Cardiac fibroblast (primary cell): ENCODE measurements around the gene CD151.
A peak's percentile ranks its signal among the peaks of the same experiment; 100 is the strongest.

ENCODE experiments used
- DNase-seq, 2 donors: peaks; one replicate each; pipeline versions ENCODE4 v3.0.0 to v3.0.0-alpha.2; 2010; ENCODE audit warnings: low read depth in 2 of 2
- H3K4me3 ChIP-seq, 2 donors: replicated peaks in 1 of 2; 1 replicate in 1 of 2; 2 replicates in 1 of 2; pipeline ENCODE4 v1.5.1; 2011; ENCODE audit warnings: low read depth in 2 of 2, low read length in 2 of 2, mild to moderate bottlenecking in 2 of 2, moderate library complexity in 1 of 2
- TF ChIP-seq, protein P1 (sequence below): IDR thresholded peaks from one replicate; pipeline ENCODE4 v1.5.1; 2011; ENCODE audit warnings: low read depth, mild to moderate bottlenecking, low read length, inconsistent platforms

CD151 gene

DNA sequence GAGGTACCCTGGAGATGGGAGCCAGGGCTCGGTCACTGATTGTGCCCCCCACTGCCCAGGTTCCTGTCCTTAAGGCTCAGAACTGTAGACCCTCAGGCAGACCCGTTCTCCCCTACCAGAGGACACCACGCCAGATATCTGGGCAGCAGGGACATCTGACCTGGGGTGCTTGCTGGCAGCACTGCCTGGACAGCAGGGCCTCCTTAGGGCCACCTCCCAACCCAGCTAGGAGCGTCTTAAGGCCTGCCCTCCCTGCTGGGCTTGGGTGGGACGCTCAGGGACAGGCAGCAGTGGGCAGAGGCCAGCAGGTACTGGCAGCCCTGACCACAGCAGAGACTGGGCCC, 6.5 kb downstream of the CD151 start:
- no peak overlapping the region for H3K4me3 ChIP-seq
- TF ChIP-seq, protein P1, sequence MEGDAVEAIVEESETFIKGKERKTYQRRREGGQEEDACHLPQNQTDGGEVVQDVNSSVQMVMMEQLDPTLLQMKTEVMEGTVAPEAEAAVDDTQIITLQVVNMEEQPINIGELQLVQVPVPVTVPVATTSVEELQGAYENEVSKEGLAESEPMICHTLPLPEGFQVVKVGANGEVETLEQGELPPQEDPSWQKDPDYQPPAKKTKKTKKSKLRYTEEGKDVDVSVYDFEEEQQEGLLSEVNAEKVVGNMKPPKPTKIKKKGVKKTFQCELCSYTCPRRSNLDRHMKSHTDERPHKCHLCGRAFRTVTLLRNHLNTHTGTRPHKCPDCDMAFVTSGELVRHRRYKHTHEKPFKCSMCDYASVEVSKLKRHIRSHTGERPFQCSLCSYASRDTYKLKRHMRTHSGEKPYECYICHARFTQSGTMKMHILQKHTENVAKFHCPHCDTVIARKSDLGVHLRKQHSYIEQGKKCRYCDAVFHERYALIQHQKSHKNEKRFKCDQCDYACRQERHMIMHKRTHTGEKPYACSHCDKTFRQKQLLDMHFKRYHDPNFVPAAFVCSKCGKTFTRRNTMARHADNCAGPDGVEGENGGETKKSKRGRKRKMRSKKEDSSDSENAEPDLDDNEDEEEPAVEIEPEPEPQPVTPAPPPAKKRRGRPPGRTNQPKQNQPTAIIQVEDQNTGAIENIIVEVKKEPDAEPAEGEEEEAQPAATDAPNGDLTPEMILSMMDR, result no peak
- no peak for DNase-seq

DNA sequence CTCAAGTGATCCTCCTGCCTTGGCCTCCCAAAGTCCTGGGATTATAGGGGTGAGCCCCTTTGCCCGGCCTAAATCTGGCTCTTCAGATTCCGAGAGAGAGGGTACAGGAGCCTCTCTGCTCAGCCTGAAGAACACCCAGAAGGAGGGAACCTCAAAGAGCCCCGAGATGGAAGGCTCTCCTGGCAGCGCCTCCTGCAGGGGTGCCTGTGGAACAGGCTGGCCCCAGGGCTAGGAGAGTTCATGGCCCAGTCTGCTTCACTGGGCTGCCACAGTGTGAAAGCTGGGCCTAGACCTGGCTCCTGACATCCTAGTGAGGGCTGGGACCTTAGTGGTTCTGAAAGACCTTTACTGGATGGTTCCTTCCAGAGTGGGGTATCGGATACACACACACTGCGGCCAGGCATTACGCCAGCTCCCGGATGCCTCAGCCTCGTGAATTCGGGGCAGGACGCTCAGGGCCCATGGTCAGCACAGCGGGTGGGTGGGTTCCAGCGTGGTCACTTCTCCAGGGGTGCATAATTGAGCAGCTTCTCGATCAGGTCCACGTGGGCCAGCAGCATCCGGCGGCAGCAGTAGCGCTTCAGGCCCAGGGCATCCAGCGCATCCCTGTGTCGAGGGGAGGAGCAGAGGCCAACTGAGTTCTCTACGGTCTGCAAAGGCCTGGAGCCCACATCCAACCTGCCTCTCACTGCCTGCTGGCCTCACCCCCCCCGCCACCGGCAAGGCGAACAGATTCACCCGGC, 7.3 kb downstream of the CD151 start:
- no peak for DNase-seq
- peak overlapping the region; percentile 73 to 92 for H3K4me3 ChIP-seq
- TF ChIP-seq, protein P1, result peak; percentile 43

DNA sequence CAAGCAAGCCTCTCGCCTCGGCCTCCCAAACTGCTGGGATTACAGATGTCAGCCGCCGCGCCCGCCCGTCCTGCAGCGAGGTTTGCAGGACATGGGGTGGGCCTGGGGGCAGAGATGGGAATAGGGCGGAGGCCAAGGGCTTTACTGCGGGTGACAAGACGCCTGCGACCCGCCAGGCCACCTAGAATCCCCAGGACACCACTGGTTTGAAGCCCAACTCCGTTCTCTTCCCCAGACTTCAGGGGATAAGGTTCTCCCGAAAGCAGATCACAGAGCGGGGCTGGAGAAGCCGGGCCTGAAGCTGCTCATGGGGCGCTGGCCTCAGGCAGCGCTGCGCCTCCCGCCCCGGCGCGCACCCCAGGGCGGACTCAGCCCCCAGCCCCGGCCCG, 9.2 kb downstream of the CD151 start:
- H3K4me3 ChIP-seq, result peak overlapping the region; percentile 73 to 92
- TF ChIP-seq, protein P1, result no peak
- DNase-seq, result no peak

DNA sequence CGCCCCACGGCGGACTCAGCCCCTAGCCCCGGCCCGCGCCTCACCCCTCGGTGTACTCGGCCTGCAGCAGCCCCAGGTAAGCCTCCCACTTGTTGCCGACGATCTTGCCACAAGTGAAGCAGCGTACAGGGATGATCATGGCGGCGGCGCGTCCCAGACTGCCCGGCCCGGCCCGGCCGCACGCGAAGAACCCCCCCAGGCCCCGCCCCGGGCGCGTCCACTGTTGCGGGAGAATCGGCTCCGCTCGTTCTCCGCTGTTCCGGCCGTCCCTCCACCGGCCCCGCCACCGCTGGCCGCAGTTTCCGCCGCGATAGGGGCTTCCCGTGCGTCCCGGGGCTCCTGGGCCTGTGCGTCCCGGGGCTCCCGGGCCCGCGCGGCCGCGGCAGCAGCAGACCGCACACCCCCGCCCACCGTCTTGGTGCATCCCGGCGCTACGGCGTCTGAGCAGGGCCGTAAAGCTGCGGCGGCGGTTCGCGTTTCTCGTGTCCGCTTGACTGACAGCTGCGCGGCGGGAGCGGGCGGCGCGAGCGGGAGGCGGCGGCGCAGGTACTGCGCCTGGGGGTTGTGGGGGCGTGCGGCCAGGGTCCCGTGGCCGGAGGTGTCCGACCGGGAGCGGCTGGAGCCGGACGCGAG, 9.7 kb downstream of the CD151 start, which contains the start of the genes POLR2L and TSPAN4:
TSS of gene POLR2L (minus strand) at position 160 of the 633 bp plus-strand sequence. CDS start at position 139, 21 bp downstream.
TSS of gene TSPAN4 (plus strand) at position 483 of the 633 bp plus-strand sequence. CDS start 7,453 bp downstream, outside the sequence.
- H3K4me3 ChIP-seq, result peak within 1 kb of the TSS; percentile 73 to 92
- peak; percentile 91 to 94 for DNase-seq
- TF ChIP-seq, protein P1, result no peak

DNA sequence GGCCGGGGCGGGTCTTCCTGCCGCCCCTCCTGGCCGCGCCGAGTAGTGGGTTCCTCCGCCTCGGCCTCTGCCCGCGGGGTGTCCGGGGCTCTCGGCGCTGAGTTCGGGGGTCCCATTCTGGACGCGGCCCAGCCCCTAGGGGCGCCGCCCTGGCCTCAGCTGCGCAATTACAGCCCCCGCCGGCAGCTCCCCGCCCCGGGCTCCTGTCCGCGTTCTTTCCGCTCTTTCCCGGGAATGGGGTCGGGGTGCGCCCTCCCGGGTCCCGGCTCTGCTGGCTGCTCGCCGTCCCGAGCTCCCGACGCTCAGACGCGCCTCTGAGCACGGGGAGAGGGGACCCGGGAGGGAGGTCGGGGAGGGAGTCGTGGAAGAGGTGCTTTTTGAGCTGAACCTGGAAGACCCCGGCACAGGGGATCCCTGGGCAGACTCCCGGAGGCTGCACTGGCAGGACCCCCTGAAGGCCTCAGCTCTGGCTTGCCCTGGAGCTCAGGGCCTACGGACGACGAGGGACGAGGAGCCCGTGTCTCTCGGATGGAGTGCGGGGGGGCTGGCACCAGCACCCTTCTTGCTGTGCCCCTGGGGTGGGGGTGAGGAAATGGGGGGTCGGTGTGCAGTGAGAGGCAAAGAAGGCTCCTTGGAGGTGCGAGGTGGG, 10.5 kb downstream of the CD151 start:
- peak overlapping the region; percentile 66 to 73 for H3K4me3 ChIP-seq
- no peak for DNase-seq
- TF ChIP-seq, protein P1, result no peak

DNA sequence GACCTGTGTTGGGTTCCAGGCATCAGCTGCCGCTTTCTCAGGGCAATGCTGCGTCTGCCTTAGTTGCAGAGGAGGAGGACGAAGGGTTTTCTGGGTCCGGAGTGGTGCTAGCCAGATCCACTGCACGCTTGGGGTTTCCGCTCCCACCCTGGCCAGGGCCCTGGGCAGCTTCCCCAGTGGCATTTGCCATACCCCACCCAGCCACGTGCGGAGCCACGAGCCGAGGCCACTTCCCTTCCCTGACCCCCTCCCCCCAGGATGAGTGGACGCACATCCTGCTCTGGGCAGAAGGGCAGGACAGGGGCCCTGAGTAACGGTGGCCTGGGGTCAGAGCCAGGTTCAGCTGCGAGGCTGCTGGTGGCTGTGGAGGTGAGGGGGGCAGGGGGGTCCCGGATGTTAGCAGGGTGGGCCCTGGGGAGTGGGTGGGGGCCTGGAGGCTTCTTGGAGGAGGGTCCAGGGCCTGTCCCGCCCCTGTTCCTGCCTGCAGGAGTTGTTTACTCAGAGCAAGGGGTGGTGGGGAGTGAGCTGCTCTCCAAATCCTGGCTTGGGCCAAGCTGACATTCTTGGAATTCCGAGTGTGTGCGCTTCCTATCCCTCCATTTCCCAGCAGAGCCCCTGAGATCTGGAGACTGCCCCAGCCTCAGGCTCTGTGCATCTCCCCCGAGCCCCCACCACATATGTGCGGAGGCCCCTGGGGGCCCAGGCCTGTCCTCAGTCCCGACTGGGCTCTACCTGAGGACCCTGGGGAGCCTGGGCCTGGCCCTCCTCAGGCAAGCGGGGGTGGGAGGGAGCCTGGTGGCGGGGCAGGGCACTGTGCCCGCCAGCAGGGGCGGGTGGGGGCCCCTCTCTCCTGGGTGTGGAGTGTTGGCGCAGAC, 11.3 kb downstream of the CD151 start:
- TF ChIP-seq, protein P1, result no peak
- peak overlapping the region; percentile 66 to 73 for H3K4me3 ChIP-seq
- peak; percentile 95 to 99 for DNase-seq
